Spleen (tissue), 7 donors: ENCODE results near the gene KL.
A peak's percentile ranks its signal among the peaks of the same experiment; 100 is the strongest.

Source experiments
- CTCF ChIP-seq, 11 experiments: fragments of 200-600 bp in 7 of 11; fragments of 450-650 bp in 4 of 11; sonication (generic) in 4 of 11; IDR thresholded peaks in 8 of 11; conservative IDR thresholded peaks in 3 of 11; 1 replicate in 7 of 11; 2 replicates in 4 of 11; pipeline versions ENCODE4 v1.4.0 to v1.8.0; 2016 to 2021; ENCODE audit warnings: antibody characterized with exemption in 11 of 11, inconsistent platforms in 4 of 11, mild to moderate bottlenecking in 1 of 11
- POLR2A ChIP-seq, 3 donors: fragments of 450-650 bp; IDR thresholded peaks; one replicate each; pipeline ENCODE4 v1.5.1; 2017; ENCODE audit warnings: antibody characterized with exemption in 3 of 3, mild to moderate bottlenecking in 1 of 3
- POLR2AphosphoS5 ChIP-seq, 3 donors: sonication (generic); formaldehyde crosslinking; IDR thresholded peaks; one replicate each; pipeline ENCODE4 v1.5.1; 2017; ENCODE audit warnings: antibody characterized with exemption in 3 of 3
- donor health status: DM: no; HTN: no; CAD: no; lungs with moderate emphysema.
- donor health status: DM: no; HTN: no; CAD: no.
- donor health status: DM: no; HTN: no; CAD: no.

- TF ChIP-seq CTCF (IDR thresholded peaks at IDR 0.05 in 8 of 11, conservative IDR thresholded peaks at IDR 0.05 in 3 of 11) (no peak), POLR2AphosphoS5 (IDR thresholded peaks at IDR 0.05) (peak in 1 of 3 donors; percentile 63), POLR2A (IDR thresholded peaks at IDR 0.05) (no peak)
These were observed 76.1 kb downstream of the KL start for GRCh38 chr13:33092073-33092987.
